ENCODE results near the gene HMCN2. TPM values are rescaled to one million over a fixed set of nuclear protein-coding genes. Genes with fewer than 3 reads are reported as not detected.

The HMCN2 gene
- polyA plus RNA-seq, 1 of the 3 experiments (the other 2 are of a cell fraction) = 0.15 TPM

DNA sequence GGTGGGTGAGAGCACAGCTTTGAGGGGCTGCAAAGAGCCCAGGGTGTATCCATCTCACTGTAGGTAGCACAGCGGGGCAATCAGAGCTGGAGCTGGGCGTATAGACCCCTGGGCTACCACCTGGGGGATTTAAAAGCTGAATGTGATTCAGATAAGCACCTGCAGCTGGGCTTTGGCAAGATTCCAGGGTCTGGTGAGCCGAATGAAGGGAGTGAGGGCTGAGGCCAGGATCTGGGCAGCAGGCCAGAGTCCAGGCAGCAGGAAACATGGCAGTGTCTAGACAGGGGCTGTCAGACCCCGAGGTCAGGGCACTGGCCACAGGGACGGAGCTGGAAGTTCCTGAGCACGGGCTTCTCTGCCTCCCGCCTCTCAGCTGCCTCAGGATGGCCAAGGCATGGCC lies 187.9 kb downstream of the HMCN2 start:
- Histone ChIP-seq H3K4me3 (ENCODE audit: low read depth in 2 of 2, low read length in 1 of 2) (no peak overlapping the region), H3F3A (replicated peaks; ENCODE audit: insufficient read depth) (no peaks in the 10 kb centered on the region), H4K20me1 (ENCODE audit: insufficient read depth) (no peaks in the 10 kb centered on the region), H3K27me3 (ENCODE audit: insufficient read depth) (0 out of 2 replicates have a peak, but pooled peaks cover 6% of the 10 kb centered on the region), H3K9ac (no peak overlapping the region), H2AFZ (ENCODE audit: low read depth) (no peak overlapping the region), H3K4me1 (ENCODE audit: control insufficient read depth in 1 of 2, insufficient read depth in 2 of 2, low read depth in 1 of 2, low read length in 1 of 2) (peaks cover 13 to 58% of the 10 kb centered on the region in 2 experiments; a peak in 3 of 4 replicates), H3K9me3 (no peaks in the 10 kb centered on the region), H3K36me3 (replicated peaks in 1 of 2; ENCODE audit: control insufficient read depth in 1 of 2, insufficient read depth in 2 of 2, low read length in 1 of 2) (no peaks in the 10 kb centered on the region), H3K4me2 (no peak overlapping the region), H3K9me2 (no peaks in the 10 kb centered on the region), H3K79me2 (ENCODE audit: insufficient read depth) (no peaks in the 10 kb centered on the region), H3K27ac (ENCODE audit: low read depth in 2 of 2, low read length in 1 of 2) (peak overlapping the region in 1 of 2 experiments; percentile 96; a peak in 2 of 4 replicates)
- ChIA-PET CTCF (interaction anchor here (1.0 to 3.1 kb wide), 14 partner anchors 8 to 347 kb away, joined by 3 to 16 read pairs (median 4); partner anchors contain the start of gene HMCN2), POLR2A (interaction anchor here (0.8 to 0.9 kb wide), 2 partner anchors 30 to 32 kb away, joined by 3 read pairs; no protein-coding TSS in a partner anchor)
- DNase-seq = peak; percentile 95
- TF ChIP-seq GABPA (IDR thresholded peaks at IDR 0.05; ENCODE audit: low read depth) (no peak), MXI1 (IDR thresholded peaks at IDR 0.05; ENCODE audit: low read depth, low read length) (peak; percentile 93), FOXM1 (IDR thresholded peaks at IDR 0.05; ENCODE audit: low read depth) (no peak), NFIC (IDR thresholded peaks at IDR 0.05; ENCODE audit: borderline replicate concordance) (peak; percentile 89), POLR2AphosphoS5 (IDR thresholded peaks at IDR 0.05; ENCODE audit: low read depth, low read length) (no peak), JUND (IDR thresholded peaks at IDR 0.05) (no peak), TCF12 (IDR thresholded peaks at IDR 0.05) (peak; percentile 67), GATA2 (CRISPR knock-in tag; IDR thresholded peaks at IDR 0.05) (peak; percentile 90), EP300 (IDR thresholded peaks at IDR 0.05; ENCODE audit: borderline replicate concordance in 1 of 2, low read depth in 1 of 2, low read length in 1 of 2) (peak in 1 of 2 experiments; percentile 82; a peak in 2 of 4 replicates), FOXJ3 (CRISPR knock-in tag; IDR thresholded peaks at IDR 0.05) (peak; percentile 32; the same call in 1 of the 2 replicates), RCOR1 (IDR thresholded peaks at IDR 0.05; ENCODE audit: low read length) (peak; percentile 80), RFX5 (IDR thresholded peaks at IDR 0.05; ENCODE audit: low read length) (no peak), RAD21 (IDR thresholded peaks at IDR 0.05; ENCODE audit: low read length) (peak; percentile 32), SIN3A (IDR thresholded peaks at IDR 0.05; ENCODE audit: borderline replicate concordance, low read depth, low read length) (no peak), EZH2phosphoT487 (IDR thresholded peaks at IDR 0.05; ENCODE audit: borderline replicate concordance, low read depth) (no peak), CHD2 (IDR thresholded peaks at IDR 0.05; ENCODE audit: low read length, partially characterized antibody) (peak; percentile 30), SMC3 (IDR thresholded peaks at IDR 0.05; ENCODE audit: low read depth, low read length) (no peak; the same call in 1 of the 2 replicates), FOSL2 (IDR thresholded peaks at IDR 0.05; ENCODE audit: borderline replicate concordance, low read depth) (no peak)
- TF ChIP-seq, protein P1, sequence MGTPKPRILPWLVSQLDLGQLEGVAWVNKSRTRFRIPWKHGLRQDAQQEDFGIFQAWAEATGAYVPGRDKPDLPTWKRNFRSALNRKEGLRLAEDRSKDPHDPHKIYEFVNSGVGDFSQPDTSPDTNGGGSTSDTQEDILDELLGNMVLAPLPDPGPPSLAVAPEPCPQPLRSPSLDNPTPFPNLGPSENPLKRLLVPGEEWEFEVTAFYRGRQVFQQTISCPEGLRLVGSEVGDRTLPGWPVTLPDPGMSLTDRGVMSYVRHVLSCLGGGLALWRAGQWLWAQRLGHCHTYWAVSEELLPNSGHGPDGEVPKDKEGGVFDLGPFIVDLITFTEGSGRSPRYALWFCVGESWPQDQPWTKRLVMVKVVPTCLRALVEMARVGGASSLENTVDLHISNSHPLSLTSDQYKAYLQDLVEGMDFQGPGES (IDR thresholded peaks at IDR 0.05; ENCODE audit: low read depth, low read length) = no peak
- TF ChIP-seq, protein P2, sequence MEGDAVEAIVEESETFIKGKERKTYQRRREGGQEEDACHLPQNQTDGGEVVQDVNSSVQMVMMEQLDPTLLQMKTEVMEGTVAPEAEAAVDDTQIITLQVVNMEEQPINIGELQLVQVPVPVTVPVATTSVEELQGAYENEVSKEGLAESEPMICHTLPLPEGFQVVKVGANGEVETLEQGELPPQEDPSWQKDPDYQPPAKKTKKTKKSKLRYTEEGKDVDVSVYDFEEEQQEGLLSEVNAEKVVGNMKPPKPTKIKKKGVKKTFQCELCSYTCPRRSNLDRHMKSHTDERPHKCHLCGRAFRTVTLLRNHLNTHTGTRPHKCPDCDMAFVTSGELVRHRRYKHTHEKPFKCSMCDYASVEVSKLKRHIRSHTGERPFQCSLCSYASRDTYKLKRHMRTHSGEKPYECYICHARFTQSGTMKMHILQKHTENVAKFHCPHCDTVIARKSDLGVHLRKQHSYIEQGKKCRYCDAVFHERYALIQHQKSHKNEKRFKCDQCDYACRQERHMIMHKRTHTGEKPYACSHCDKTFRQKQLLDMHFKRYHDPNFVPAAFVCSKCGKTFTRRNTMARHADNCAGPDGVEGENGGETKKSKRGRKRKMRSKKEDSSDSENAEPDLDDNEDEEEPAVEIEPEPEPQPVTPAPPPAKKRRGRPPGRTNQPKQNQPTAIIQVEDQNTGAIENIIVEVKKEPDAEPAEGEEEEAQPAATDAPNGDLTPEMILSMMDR (IDR thresholded peaks at IDR 0.05) = no peak
- TF ChIP-seq, protein P3, sequence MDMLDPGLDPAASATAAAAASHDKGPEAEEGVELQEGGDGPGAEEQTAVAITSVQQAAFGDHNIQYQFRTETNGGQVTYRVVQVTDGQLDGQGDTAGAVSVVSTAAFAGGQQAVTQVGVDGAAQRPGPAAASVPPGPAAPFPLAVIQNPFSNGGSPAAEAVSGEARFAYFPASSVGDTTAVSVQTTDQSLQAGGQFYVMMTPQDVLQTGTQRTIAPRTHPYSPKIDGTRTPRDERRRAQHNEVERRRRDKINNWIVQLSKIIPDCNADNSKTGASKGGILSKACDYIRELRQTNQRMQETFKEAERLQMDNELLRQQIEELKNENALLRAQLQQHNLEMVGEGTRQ (IDR thresholded peaks at IDR 0.05; ENCODE audit: borderline replicate concordance, low read depth, low read length) = no peak
- TF ChIP-seq, protein P4, sequence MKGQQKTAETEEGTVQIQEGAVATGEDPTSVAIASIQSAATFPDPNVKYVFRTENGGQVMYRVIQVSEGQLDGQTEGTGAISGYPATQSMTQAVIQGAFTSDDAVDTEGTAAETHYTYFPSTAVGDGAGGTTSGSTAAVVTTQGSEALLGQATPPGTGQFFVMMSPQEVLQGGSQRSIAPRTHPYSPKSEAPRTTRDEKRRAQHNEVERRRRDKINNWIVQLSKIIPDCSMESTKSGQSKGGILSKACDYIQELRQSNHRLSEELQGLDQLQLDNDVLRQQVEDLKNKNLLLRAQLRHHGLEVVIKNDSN (IDR thresholded peaks at IDR 0.05; ENCODE audit: borderline replicate concordance, low read depth) = no peak
- 41% methylated on average over 7 of the region's 7 CpGs for WGBS (ENCODE audit: low lambda C conversion rate)
